HS-5 (cell line): ENCODE results near the gene GIT1.

ENCODE experiments used
- DNase-seq: peaks from one replicate; pipeline ENCODE4 v3.0.0-alpha.2; 2012; ENCODE audit warnings: low read depth

GIT1 gene

DNA sequence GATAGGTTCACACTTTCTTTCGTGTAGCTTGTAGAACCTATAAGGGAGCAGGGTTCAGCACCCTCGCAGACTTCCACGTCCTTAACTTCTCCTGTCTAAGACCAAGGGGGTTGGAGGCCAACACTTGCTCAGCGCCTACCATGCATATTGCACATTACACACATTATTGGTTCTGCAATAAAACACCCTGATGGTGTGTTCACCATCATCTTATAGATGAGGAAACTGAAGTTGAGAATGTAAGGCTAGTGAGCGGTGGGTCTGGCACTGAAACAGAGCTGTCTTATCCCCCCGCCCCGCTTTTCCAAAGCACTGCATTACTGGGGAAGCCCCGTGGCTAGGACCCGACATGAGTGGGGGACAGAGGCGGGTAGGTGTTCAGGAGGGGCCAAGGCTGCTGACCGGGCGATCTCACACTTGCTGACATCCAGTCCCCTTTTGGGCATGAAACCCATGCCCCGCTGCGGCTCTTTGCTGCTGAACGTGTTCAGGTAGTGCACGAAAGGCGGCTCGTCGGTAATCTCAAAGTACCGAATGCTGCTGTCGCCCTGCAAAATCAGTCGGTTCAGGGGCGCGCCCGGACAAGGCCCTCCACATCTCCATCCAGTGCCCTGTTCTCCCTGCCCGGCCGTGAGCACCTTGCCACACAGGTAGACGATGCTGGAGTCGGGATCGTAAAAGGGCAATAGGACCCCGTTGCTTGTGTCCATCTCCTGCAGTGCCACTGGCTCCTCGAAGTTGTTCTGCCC is 27.0 kb upstream of the GIT1 start:
- no peak for DNase-seq

- no peak for DNase-seq
Measured at GRCh38 chr17:29615492-29616299, 26.2 kb upstream of the GIT1 start.

- no peak for DNase-seq
Measured at GRCh38 chr17:29615048-29615385, 25.6 kb upstream of the GIT1 start.

GRCh38 chr17:29614349-29615047 is 25.1 kb upstream of the GIT1 start:
- no peak for DNase-seq

GRCh38 chr17:29613856-29614255 is 24.4 kb upstream of the GIT1 start:
- DNase-seq: no peak

DNA sequence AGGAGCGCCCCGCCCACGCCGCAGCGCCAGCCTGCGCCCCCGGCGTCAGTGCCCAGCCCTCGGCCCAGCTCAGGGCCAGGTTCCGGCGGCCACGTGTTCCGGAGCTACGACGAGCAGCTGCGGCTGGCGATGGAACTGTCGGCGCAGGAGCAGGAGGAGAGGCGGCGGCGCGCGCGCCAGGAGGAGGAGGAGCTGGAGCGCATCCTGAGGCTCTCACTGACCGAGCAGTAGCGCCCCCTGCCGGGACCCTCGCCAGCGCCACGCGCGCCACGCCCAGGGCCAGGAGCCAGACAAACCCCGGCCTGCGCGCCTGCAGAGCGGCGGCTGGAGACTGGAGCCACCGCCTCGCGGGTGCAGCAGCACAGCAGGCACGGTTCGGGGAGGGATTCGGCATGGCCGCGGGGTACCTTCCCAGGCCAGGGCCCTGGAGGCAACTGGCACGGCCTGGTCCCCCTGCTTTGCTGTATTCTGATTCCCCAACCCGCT is 23.9 kb upstream of the GIT1 start:
- DNase-seq: no peak

DNA sequence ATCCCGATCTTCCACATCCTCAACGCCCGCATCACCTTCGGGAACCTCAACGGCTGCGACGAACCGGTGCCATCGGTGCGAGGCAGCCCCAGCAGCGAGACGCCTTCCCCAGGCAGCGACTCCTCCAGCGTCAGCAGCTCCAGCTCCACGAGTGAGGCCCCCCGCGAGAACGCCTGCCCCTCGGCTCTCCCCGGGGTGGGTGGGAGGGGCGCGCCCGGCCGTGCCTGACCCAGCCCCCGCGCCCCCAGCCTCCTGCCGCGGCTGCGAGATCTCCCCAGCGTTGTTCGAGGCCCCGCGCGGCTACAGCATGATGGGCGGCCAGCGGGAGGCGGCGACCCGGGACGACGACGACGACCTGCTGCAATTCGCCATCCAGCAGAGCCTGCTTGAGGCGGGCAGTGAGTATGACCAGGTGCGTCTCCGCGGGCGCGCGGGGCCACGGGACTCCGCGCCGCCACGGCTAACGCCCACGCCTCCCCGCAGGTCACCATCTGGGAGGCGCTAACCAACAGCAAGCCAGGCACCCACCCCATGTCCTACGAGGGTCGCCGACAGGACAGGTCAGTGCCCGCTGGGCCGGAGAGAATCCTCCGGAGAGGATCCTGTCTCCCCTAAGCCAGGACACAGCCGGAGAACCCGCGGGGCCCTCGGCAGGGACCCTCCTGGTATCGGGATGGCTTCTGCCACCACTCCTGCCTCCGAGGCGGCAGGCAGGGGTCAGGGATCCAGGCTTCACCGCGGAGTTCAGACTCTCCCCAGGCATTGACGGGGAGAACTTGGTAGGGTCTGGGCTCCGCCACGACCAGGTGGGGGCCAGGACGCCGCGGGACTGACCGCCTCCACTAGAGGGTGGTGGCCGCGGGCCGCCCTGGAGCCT is 23.2 kb upstream of the GIT1 start:
- DNase-seq: no peak

DNA sequence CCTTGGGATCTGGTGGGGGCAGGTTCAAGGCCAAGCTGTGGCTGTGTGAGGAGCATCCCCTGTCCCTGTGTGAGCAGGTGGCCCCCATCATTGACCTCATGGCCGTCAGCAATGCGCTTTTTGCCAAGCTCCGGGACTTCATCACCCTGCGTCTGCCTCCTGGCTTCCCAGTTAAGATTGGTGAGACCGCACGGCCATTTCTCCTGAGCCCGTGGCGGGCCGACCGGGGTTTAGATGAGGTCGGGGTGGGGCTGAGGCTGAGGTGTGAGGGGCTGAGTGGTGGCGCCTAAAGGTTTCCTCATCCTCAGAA is 22.6 kb upstream of the GIT1 start:
- DNase-seq: no peak

GRCh38 chr17:29611351-29612093 is 22.1 kb upstream of the GIT1 start:
- no peak for DNase-seq

DNA sequence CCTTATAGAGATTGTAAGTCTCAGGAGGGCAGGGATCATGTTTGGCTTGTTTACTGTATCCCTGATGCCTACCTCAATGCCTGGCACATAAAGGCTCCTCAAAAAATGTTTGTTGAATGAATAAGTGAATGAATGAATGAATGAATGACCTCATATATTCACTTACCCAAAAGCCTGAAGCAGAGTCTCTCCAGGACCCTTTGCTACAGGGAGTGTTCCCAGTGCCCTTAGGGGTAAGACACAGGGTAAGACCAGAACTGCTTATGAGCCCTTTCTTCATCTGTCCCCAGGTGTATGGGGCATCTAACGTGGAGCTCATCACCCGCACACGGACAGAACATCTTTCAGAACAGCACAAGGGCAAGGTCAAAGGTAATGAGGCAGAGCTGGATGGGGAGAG is 20.9 kb upstream of the GIT1 start:
- no peak for DNase-seq

GRCh38 chr17:29608986-29609385 is 19.5 kb upstream of the GIT1 start:
- no peak for DNase-seq

- DNase-seq: no peak
Measured at GRCh38 chr17:29607557-29608195, 18.2 kb upstream of the GIT1 start.

GRCh38 chr17:29603109-29603674 is 13.7 kb upstream of the GIT1 start:
- no peak for DNase-seq

GRCh38 chr17:29597361-29598172 is 8.1 kb upstream of the GIT1 start:
- DNase-seq: no peak

GRCh38 chr17:29596811-29597210 is 7.4 kb upstream of the GIT1 start:
- DNase-seq: no peak

GRCh38 chr17:29595943-29596774 is 6.7 kb upstream of the GIT1 start:
- DNase-seq: no peak

DNA sequence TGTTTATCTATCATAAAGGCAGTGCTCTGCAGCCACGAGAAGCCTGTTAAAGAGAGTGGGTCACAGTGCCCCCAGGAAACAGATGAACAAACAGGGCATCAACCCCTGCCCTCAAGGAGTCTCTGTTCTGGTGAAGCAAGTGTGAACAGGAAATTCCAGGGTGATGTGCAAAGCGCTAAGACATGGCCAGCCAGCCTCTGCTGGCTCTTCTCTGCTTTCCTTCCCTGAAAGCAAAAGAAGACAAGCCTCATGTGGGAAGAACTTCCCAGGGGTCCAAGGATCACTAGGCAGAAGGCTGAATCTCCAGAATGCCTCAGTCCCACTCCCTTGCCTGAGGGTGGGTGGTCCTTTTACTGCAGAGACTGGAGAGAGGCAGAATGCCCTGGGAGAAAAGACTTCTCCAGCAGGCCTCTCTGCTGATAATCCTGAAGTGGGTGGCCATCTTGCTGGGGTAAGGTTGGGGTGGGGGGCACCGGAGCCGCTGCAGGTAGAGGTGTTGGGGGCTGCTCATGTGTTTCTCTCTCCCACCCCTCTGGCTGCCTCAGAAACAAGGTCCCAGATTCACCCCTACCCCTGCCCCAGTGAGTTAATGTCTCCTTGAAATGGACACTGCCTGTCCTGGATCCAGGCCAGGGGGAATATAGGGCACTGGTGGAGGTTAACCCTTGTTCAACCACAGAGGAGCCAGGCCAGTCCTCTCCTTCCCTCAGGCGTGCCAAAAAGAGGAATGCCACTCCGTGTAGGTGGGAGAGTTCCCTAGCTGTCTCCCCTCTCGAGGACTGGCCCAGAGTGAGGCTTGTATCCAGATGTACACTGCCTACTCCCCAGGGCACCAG is 5.9 kb upstream of the GIT1 start:
- DNase-seq: no peak
